DND-41 (cell line): ENCODE measurements around the gene TTLL11.

Experiments used
- ATAC-seq: fragments of 200-7000 bp; cut with Tn5 transposase; 3 replicates; pipeline ENCODE4 v1.9.1; 2021; ENCODE audit warnings: low read depth; ENCODE audit not compliant: insufficient read depth
- DNase-seq: peaks from one replicate; pipeline ENCODE4 v3.0.0-alpha.2; 2020
- H2AFZ ChIP-seq: 2 replicates; pipeline ENCODE4 v1.6.0; 2012; ENCODE audit warnings: low read depth, low read length
- H3K27ac ChIP-seq: 2 replicates; pipeline ENCODE4 v1.5.1; 2012; ENCODE audit warnings: low read length, inconsistent platforms
- H3K27me3 ChIP-seq: fragments of 200-600 bp; sonication (generic); 2 replicates; pipeline ENCODE4 v1.6.0; 2012; ENCODE audit warnings: low read length, mild to moderate bottlenecking, inconsistent platforms; ENCODE audit not compliant: insufficient read depth, poor library complexity
- H3K36me3 ChIP-seq: 2 replicates; pipeline ENCODE4 v1.5.1; 2012; ENCODE audit warnings: low read length, inconsistent platforms; ENCODE audit not compliant: insufficient read depth
- H3K4me1 ChIP-seq: 2 replicates; pipeline ENCODE4 v1.5.1; 2012; ENCODE audit warnings: mild to moderate bottlenecking, low read length; ENCODE audit not compliant: insufficient read depth
- H3K4me2 ChIP-seq: 2 replicates; pipeline ENCODE4 v1.6.0; 2012; ENCODE audit warnings: mild to moderate bottlenecking, moderate library complexity, low read length, inconsistent platforms; ENCODE audit not compliant: insufficient read depth
- H3K4me3 ChIP-seq, 2 experiments: fragments of 200-600 bp in 1 of 2; shearing (Covaris generic) in 1 of 2; 2 replicates each; pipeline ENCODE4 v1.5.1; 2012 to 2016; ENCODE audit warnings: inconsistent platforms in 2 of 2, low read length in 2 of 2, mild to moderate bottlenecking in 2 of 2, low read depth in 1 of 2, moderate library complexity in 1 of 2
- H3K79me2 ChIP-seq: 2 replicates; pipeline ENCODE4 v1.6.0; 2012; ENCODE audit warnings: low read length, inconsistent platforms; ENCODE audit not compliant: insufficient read depth
- H3K9ac ChIP-seq: 2 replicates; pipeline ENCODE4 v1.6.0; 2012; ENCODE audit warnings: low read depth, mild to moderate bottlenecking, inconsistent platforms, low read length, moderate library complexity
- H3K9me3 ChIP-seq: 2 replicates; pipeline ENCODE4 v1.5.1; 2012; ENCODE audit warnings: low read length, moderate library complexity, mild to moderate bottlenecking, inconsistent platforms; ENCODE audit not compliant: insufficient read depth, severe bottlenecking
- H4K20me1 ChIP-seq: 2 replicates; pipeline ENCODE4 v1.6.0; 2012; ENCODE audit warnings: low read length; ENCODE audit not compliant: insufficient read depth
- EZH2 ChIP-seq: IDR thresholded peaks from 3 replicates; pipeline ENCODE4 v1.6.1; 2012; ENCODE audit warnings: borderline replicate concordance, low read depth, mild to moderate bottlenecking, moderate library complexity, low read length, inconsistent platforms; ENCODE audit not compliant: severe bottlenecking
- TF ChIP-seq, protein P1 (sequence below): IDR thresholded peaks from 2 replicates; pipeline ENCODE4 v1.5.1; 2012; ENCODE audit warnings: borderline replicate concordance, low read length, moderate library complexity, mild to moderate bottlenecking; ENCODE audit not compliant: poor library complexity, severe bottlenecking; ENCODE audit errors: extremely low read depth

Gene TTLL11

DNA sequence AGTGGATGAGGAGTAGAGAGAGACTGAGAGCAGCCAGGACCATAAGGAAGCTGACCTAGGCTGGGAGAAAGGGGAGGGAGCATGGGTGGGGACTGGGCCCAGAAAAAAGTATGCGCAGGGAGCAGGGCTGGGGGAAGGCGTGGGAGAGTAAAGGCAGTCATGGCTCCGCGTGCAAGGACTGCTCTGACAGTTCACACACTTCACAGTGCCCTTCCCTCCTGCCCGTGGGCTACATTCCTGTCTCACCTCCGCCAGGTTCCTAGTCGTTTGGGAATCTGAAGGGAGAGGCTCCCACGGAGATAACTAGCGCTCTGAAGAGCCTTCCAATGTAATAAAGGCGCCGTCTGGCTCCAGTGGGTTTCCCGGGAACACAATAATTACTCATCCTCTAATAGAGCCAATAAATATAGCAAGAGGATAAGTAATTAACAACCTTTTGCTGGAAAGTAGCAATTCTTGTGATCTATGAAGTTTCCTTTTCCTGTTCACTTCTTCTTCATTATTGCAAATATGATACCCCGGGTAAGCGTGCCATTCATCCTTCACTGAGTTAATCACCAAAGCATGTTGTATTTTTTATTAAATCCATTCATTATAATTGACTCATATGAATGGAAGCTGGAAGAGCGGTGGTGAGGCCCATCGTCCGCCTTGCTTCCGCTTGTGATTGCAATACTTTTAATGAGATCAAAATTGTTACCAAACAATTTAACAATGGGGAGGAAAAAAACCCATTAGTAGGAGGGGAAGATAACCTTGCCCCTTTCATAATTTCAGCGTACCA lies 39.3 kb downstream of the TTLL11 start:
- no peak overlapping the region for H3K9ac ChIP-seq
- no peaks in the 10 kb centered on the region for H3K27me3 ChIP-seq
- H3K4me1 ChIP-seq, result no peaks in the 10 kb centered on the region
- no peaks in the 10 kb centered on the region for H3K79me2 ChIP-seq
- no peak overlapping the region for H3K27ac ChIP-seq
- no peak overlapping the region for H3K4me2 ChIP-seq
- ATAC-seq (no peak), DNase-seq (no peak)
- no peak overlapping the region for H3K4me3 ChIP-seq
- H3K9me3 ChIP-seq, result no peaks in the 10 kb centered on the region
- TF ChIP-seq, protein P1, sequence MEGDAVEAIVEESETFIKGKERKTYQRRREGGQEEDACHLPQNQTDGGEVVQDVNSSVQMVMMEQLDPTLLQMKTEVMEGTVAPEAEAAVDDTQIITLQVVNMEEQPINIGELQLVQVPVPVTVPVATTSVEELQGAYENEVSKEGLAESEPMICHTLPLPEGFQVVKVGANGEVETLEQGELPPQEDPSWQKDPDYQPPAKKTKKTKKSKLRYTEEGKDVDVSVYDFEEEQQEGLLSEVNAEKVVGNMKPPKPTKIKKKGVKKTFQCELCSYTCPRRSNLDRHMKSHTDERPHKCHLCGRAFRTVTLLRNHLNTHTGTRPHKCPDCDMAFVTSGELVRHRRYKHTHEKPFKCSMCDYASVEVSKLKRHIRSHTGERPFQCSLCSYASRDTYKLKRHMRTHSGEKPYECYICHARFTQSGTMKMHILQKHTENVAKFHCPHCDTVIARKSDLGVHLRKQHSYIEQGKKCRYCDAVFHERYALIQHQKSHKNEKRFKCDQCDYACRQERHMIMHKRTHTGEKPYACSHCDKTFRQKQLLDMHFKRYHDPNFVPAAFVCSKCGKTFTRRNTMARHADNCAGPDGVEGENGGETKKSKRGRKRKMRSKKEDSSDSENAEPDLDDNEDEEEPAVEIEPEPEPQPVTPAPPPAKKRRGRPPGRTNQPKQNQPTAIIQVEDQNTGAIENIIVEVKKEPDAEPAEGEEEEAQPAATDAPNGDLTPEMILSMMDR, result no peak
- no peak for TF ChIP-seq EZH2
- no peaks in the 10 kb centered on the region for H3K36me3 ChIP-seq
- no peak overlapping the region for H2AFZ ChIP-seq
- H4K20me1 ChIP-seq, result peaks cover 6% of the 10 kb centered on the region; the same call in 1 of the 2 replicates

DNA sequence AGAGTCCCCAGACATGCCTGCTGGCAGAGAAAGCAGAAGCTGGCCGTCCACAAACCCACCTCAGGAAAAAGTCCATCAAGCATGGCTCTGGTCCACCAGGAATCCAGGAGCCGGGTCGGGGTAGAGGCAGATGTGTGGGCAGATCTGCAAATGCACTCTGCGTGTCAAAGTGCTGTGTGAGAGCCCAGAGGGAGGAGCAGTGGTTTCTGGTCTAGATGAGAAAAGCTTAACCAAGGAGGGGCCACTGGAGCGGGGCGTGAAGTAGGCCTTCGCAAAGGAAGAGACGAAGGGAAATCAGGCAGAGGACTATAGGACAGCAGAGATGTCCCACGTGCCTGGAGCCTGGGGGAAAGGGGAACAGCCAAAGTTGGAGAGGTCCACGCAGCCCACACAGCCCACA lies 40.0 kb downstream of the TTLL11 start:
- no peaks in the 10 kb centered on the region for H3K36me3 ChIP-seq
- H3K4me2 ChIP-seq, result no peak overlapping the region
- H2AFZ ChIP-seq, result no peak overlapping the region
- H3K4me1 ChIP-seq, result no peaks in the 10 kb centered on the region
- no peak overlapping the region for H3K27ac ChIP-seq
- no peak for DNase-seq
- no peak overlapping the region for H3K9ac ChIP-seq
- H3K4me3 ChIP-seq, result no peak overlapping the region
- peaks cover 6% of the 10 kb centered on the region; the same call in 1 of the 2 replicates for H4K20me1 ChIP-seq
- H3K79me2 ChIP-seq, result no peaks in the 10 kb centered on the region
- no peak for ATAC-seq
- H3K9me3 ChIP-seq, result no peaks in the 10 kb centered on the region
- H3K27me3 ChIP-seq, result no peaks in the 10 kb centered on the region
- TF ChIP-seq, protein P1, result no peak
- TF ChIP-seq EZH2, result no peak

DNA sequence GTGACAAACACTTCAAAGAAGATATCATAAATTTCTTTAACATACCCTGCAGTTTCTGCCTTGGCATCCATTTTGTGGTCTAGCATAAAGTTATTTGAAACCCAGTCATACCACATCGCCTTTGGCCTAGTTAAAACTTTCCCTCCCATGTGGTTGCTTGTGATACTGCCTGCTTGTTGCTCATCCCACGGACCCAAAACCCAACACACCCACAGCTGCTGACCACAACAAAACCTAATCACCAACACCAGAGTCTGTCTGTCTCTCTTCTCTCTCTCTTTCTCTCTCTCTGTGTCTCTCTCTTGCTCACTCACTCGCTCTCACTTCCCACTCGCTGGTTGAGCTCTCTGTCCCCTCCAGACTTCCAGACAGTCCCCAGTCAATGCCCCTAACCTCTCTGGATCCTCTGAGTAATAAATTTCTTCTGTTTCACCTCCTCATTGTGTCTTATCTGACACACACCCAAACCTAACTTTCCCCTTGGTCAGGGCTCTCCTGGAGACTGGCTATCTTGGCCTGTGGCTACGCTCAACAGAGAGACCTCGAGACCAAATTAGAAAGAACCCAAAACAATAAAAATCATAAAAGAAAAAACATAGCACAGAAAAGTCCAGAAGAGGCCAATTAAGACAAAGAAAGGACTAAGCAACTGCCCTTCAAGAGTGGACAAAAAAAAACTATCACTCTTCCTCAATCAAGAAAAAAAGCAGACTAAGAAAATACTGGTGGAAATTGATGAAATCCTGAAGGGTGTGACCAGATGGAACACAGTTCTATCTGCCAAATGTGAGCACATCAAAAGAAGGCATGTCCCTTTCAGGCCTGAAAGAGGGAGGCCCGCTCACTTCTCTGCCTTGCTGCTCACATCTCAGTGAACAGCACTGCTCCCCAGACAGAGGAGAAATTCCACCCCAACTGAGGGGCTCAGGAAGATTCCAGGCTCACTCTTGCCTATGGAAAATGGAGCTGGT lies 41.5 kb downstream of the TTLL11 start:
- no peak overlapping the region for H3K4me3 ChIP-seq
- no peak overlapping the region for H3K4me2 ChIP-seq
- peaks cover 3% of the 10 kb centered on the region; the same call in 1 of the 2 replicates for H4K20me1 ChIP-seq
- H3K79me2 ChIP-seq, result no peaks in the 10 kb centered on the region
- H3K9ac ChIP-seq, result no peak overlapping the region
- no peaks in the 10 kb centered on the region for H3K27me3 ChIP-seq
- ATAC-seq (no peak), DNase-seq (no peak)
- no peaks in the 10 kb centered on the region for H3K9me3 ChIP-seq
- no peaks in the 10 kb centered on the region for H3K36me3 ChIP-seq
- H2AFZ ChIP-seq, result no peak overlapping the region
- H3K27ac ChIP-seq, result no peak overlapping the region
- no peaks in the 10 kb centered on the region for H3K4me1 ChIP-seq
- TF ChIP-seq EZH2, result no peak
- TF ChIP-seq, protein P1, result no peak
